HG02763 (cell line): Measurements from ENCODE around the gene PLXNA3.

Experiments
- ATAC-seq: cut with Tn5 transposase; IDR thresholded peaks from one replicate; pipeline ENCODE4 v1.9.1; 2021; ENCODE audit warnings: mild to moderate bottlenecking, moderate library complexity; ENCODE audit not compliant: unreplicated experiment

Gene PLXNA3

GRCh38 chrX:154476821-154477220 lies 18.7 kb downstream of the PLXNA3 start:
- no peak for ATAC-seq

DNA sequence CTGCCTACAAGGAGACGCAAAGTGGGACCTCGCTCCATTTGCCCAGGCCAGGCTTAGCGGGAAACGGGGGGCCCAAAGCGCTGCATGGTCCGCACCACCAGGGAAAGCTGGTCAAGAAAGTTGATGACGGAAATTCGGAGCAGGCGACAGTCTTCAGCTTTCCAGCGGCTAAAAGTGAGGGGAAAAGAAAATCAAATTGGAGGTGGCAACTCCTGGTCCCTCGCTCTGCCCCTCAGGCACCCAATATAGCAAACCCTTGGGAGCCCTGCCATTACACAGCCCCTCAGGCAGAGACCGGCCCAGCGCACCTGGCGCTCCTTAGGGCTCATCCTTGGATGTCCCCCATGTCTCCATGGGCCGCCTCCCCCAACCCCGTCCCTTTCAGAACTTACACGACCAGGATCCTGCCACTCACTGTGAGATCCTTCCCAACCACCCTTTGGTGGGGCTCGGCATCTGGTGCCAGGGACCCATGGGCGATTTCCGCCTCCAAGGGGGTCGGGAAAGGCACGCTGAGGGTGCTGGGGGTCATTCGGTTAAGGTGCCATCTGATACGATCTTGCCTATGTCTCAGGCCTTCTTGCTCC lies 19.9 kb downstream of the PLXNA3 start:
- ATAC-seq = no peak

GRCh38 chrX:154478728-154479622 lies 20.9 kb downstream of the PLXNA3 start, which contains the start of gene LAGE3:
Gene LAGE3 (minus strand): TSS chrX:154479281. CDS start chrX:154478915, 366 bp downstream.
- ATAC-seq = peak; percentile 85

- no peak for ATAC-seq
Observed at GRCh38 chrX:154481195-154481594, 23.1 kb downstream of the PLXNA3 start.

DNA sequence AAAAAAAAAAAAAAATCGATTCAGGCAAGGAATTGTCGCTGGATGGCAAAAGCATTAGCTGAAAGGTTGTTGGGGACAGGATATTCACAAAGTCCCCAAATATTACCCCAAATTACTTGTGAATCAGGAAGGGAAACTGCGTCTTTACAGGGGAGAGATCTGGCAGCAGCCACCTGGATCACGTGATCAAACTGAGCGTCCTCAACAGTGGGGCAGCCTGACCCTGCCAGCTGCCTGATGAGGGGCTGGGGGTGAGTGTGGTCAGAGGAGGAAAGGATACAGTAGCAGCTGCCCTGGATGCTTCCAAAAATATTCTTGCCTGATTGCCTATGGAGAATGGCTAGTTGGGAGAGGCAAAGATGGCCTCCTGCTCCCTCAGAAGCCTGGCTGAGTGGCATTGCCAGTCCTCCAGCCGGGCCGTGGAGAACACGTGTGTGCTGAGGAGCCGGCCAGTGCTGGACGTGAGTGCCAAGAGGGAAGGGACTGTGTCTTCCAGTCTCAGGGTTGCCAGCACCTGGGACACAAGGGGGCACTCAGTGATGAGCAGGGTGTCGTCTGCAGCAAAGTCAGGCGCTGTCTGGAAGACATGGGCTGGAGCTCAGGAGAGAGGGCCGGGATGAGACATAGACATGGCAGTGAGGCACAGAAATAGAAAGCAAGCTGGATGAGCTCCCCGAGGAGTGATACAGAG lies 24.0 kb downstream of the PLXNA3 start:
- no peak for ATAC-seq

DNA sequence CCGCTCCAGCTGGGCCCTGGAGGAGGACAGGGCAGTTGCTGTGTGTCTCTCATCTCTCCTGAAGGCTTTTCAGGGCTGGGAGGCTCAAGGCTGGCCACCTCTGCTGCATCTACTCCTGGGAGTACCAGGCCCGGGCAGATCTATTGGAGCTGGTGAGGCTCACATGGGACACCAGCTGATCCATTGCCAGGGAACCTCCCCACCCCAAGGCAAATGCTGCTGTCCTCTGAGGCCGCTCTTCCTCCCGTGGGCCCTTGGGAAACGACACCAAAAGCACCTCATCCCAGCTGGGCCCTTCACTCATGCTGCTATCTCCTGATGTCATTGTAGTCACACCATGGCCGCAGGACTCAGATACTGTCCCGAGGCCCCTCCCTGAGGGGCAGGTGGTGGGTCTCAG lies 24.7 kb downstream of the PLXNA3 start:
- ATAC-seq = no peak

- no peak for ATAC-seq
Observed at GRCh38 chrX:154483325-154483724, 25.2 kb downstream of the PLXNA3 start.

GRCh38 chrX:154484255-154485149 lies 26.4 kb downstream of the PLXNA3 start:
- ATAC-seq = no peak

DNA sequence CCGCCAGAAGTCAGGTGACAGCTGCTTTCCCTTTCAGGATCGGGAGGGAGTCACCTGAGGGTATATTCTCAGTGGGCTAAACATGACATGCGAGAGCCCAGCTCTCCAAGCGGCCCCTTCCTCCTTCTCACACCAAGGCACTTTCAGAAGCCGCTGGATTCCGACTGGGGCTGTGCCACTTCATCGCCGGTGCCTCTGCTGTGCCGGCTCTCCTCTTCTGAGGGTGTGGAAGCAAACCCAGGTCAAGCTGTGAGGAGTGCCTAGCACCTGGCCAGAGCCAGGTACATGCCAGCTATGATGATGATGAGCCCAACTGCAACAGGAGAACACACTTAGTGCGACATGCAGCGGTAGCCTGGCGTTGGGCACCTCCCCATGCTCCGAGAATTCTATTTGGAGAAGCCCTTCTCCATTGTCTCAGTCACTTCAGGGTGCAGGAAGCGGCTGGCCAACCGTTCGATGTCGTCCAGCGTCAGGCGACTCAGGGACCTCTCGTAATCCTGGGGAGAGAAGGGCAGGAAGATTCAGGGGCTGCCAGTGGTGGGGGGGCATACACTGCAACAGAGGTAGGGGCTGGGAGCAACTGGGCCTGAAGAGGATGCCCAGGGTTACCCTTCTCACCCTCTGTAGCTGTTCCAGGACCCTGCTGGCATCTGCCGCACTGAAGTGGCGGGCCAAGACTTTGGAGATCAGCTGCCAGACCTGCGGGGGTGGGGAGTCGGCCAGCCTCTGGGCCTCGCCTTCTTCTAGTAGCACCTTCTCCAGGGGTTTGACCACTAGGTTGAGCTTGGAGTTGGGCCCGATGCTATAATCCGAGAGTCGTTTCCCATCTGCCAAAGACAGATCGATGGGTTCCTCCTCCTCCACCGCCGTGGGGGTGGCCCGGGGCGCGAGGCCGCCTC lies 27.3 kb downstream of the PLXNA3 start:
- ATAC-seq = no peak

DNA sequence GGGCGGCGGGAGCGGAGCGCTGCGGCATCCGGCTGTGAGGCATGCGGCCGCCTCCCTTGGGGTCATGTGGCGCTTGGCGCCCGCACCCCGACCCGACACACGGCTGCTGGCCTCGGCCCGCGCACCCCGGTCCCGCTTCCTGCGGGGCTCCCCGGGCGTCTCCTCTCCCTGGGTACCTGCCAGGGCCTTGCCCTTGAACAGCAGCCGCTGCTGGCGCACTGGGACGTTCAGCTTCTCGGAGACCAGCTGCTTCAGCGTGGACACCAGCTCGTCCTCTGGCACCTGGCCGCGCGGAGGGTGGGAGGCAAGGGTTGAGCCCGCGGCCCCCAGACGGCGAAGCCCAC lies 27.9 kb downstream of the PLXNA3 start:
- ATAC-seq = no peak

GRCh38 chrX:154486396-154487207 lies 28.5 kb downstream of the PLXNA3 start, which contains the start of gene UBL4A:
Gene UBL4A (minus strand): TSS chrX:154486615. CDS start chrX:154486584, 31 bp downstream.
- ATAC-seq = no peak

DNA sequence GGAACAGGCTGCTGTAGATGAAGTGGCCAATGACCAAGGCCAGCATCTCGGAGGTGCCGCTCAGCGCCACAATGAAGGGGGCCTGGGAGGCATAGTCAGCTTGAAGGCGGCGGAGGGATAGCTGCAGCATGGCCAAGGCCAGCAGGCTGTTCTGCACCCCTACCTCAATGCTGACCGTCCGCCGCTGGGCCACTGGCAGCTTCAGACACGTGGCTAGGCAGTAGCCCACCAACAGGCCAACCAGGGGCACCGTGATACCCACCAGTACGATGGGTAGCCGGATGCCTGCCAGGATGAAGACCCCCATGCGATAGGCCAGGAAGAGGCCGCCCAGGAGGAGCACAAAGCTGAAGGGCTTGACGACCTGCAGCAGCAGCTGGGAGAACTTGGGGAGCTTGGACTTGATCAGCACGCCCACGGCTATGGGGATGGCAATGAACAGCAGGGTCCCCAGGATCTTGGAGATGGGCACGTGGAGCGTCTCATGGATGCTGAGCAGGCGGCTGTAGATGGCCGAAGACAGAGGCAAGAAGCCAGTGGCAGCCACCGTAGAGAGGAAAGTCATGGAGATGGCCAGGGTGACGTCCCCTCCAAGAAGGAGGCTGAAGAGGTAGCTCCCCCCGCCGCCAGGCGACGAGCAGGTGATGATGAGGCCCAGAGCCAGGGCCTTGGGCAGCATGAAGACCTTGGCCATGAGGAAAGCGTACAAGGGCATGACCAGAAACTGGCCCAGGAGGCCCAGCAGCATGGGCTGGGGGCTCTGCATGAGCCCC lies 29.6 kb downstream of the PLXNA3 start:
- ATAC-seq = no peak

GRCh38 chrX:154488336-154489075 lies 30.4 kb downstream of the PLXNA3 start:
- no peak for ATAC-seq

DNA sequence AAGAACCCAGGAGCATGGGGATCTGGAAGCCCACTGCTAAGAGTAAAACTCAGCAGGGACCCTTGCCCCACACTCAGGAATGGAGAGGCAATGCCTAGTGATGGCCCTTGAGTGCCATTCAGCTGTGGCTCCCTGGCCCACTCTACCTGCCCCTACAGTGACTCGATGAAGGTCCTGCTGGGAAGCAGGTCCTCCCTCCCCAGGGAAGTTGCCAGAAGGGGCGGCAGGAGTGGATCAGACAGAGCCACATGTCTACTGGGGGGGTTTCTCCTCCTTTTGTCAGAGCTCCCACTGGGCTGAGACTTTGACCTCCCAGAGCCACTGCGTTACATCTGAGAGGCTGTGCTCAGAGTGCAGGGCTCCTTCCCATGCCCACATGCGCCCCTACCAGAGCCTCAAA lies 31.1 kb downstream of the PLXNA3 start:
- ATAC-seq = no peak

GRCh38 chrX:154490021-154490413 lies 31.9 kb downstream of the PLXNA3 start:
- ATAC-seq = peak; percentile 18

DNA sequence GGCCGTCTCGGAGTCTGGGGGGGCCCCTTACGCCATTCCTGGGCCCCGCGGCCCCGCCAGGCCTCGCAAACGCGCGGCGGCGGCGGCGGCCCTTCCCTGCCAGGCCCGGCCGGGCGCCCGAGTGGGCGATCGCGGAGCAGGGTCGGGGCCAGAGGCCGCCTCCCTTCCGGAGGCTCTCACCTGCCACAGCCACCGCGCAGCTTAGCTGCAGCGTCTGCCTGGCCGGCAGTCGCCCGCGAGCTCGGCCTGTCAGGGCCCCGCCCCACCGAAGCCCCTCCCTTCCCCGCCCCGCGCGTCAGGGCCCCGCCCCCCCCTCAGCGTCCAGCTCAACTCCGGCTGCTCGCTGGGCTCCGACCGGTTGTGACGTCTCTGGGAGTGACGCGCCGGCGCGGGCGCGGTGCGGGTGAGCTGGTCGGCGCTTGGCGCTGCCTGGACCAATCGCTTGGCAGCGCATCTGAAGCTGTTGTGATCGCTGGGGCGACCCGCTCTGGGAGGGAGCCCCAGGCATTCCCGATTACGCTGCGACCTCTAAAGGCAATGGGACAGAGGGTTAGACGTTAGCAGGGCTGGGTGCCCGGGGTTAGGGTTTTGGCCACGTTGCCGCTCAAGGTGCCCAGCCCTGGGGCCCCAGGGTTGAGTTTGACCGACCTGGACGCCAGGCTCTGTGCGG lies 32.5 kb downstream of the PLXNA3 start, which contains the start of gene SLC10A3:
TSS of gene SLC10A3 (minus strand) at position 216 of the 670 bp plus-strand sequence. CDS start 1,689 bp downstream, outside the sequence.
- peak; percentile 72 for ATAC-seq

DNA sequence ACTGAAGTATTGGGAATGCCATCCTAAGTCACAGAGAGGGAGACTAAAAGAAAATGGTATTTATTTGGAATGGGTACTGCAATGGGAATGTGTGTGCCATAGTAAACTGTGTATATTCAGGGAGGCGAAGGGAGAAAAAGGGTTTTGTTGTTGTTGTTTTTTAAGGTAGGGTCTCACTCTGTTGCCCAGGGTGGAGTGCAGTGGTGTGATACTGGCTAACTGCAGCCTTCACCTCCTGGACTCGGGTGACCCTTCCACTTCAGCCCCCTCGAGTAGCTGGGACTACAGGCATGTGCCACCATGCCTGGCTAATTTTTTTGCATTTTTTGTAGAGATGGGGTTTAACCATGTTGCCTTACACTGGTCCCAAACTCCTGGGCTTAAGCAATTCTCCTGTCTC lies 36.6 kb downstream of the PLXNA3 start:
- no peak for ATAC-seq
